Fibroblast of mammary gland (primary cell): Measurements from ENCODE around the gene SMYD3.
"Not testable (repeated sequence)": the region's sequence is repeated elsewhere in the genome, so short reads cannot be mapped to it uniquely, and the experiment has no call there.

Experiments used
- DNase-seq: peaks from one replicate; pipeline ENCODE4 v3.0.0-alpha.2; 2010; ENCODE audit warnings: low read depth
- H3K4me3 ChIP-seq: 2 replicates; pipeline ENCODE4 v1.5.1; 2011; ENCODE audit warnings: low read depth, mild to moderate bottlenecking, low read length, moderate library complexity; ENCODE audit not compliant: control insufficient read depth
- TF ChIP-seq, protein P1 (sequence below): conservative IDR thresholded peaks from 2 replicates; pipeline ENCODE4 v1.5.1; 2011; ENCODE audit warnings: low read depth, low read length, inconsistent platforms; ENCODE audit not compliant: control insufficient read depth, insufficient read depth

Gene SMYD3

DNA sequence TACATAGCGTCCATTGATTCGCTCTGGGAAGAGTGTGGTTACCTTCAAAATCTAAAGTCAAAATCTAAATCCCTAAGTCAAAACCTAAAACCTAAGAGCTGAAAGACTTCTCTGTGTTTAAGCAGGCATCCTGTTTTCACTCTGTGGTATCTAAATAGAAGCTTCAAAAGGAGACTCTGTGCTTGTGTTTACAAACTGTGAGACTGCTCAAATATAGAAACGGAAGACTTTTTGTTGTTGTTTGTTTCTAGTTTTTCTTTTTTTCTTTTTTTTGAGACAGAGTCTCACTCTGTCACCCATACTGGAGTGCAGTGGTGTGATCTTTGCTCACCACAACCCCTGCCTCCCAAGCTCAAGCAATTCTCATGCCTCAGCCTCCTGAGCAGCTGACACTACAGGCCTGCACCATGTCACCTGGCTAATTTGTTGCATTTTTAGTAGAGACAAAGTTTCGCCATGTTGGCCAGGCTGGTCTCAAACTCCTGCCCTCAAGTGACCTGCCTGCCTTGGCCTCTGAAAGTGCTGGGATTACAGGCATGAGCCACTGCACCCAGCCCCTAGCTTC is 425.9 kb downstream of the SMYD3 start:
- TF ChIP-seq, protein P1, sequence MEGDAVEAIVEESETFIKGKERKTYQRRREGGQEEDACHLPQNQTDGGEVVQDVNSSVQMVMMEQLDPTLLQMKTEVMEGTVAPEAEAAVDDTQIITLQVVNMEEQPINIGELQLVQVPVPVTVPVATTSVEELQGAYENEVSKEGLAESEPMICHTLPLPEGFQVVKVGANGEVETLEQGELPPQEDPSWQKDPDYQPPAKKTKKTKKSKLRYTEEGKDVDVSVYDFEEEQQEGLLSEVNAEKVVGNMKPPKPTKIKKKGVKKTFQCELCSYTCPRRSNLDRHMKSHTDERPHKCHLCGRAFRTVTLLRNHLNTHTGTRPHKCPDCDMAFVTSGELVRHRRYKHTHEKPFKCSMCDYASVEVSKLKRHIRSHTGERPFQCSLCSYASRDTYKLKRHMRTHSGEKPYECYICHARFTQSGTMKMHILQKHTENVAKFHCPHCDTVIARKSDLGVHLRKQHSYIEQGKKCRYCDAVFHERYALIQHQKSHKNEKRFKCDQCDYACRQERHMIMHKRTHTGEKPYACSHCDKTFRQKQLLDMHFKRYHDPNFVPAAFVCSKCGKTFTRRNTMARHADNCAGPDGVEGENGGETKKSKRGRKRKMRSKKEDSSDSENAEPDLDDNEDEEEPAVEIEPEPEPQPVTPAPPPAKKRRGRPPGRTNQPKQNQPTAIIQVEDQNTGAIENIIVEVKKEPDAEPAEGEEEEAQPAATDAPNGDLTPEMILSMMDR, result no peak
- H3K4me3 ChIP-seq, result no peak overlapping the region
- DNase-seq, result no peak

DNA sequence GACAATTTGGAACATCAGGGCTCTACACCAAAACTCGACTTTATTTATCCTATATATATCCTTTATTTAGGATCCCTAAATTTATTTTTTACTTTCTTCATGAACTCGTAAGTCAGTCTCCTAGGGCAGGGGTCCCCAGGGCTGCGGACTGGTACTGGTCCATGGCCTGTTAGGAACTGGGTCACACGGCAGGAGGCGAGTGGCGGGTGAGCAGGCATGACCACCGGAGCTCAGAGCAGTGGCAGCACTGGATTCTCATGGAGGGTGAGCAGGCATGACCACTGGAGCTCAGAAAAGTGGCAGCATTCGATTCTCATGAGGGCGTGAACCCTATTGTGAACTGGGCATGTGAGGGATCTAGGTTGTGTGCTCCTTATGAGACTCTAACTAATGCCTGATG is 427.0 kb downstream of the SMYD3 start:
- no peak for DNase-seq
- TF ChIP-seq, protein P1, result no peak
- no peak overlapping the region for H3K4me3 ChIP-seq

GRCh38 chr1:246078888-246079252 is 428.2 kb downstream of the SMYD3 start:
- TF ChIP-seq, protein P1, result no peak
- no peak for DNase-seq
- no peak overlapping the region for H3K4me3 ChIP-seq

DNA sequence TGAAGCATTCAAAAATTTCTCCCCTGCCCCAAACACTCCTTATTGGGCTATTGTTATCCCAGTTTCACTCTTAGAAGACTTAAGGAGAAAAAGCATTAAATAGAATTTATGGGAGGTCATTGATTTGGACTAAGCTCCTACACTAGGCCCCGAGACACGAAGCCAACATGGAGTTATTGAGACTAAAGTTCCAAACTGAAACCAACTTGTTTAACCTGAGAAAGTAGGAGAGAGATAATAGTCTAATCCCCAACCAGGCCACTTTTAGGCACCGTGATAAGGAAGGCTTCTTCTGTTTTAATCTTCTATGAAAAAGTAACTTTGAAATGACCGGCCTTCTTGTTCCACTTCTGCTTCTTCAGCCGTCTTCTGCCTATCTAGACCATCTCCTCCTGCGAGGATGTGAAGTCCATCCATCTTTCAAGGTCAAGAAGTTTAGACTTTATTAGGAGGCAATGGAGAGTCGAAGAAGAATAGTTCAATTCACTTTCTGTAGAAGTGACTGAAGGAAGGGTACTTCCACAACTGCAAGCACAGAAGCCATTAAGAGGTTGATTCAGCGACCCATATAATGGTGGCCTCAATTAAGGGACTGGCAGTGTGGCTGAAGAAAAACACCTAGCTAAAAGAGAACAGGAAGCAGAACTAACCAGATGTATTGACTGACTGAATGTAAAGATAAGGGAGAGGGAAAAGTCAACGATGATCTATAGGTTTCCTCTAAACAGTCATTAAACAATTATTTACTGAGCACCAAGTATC is 428.8 kb downstream of the SMYD3 start:
- TF ChIP-seq, protein P1, result no peak
- DNase-seq, result no peak
- H3K4me3 ChIP-seq, result no peak overlapping the region

- no peak for DNase-seq
- TF ChIP-seq, protein P1, result no peak
- no peak overlapping the region for H3K4me3 ChIP-seq
These were observed 429.6 kb downstream of the SMYD3 start for GRCh38 chr1:246077476-246077875.

GRCh38 chr1:246074421-246074820 is 432.7 kb downstream of the SMYD3 start:
- H3K4me3 ChIP-seq, result no peak overlapping the region
- TF ChIP-seq, protein P1, result no peak
- DNase-seq, result no peak

- no peak overlapping the region for H3K4me3 ChIP-seq
- no peak for DNase-seq
- TF ChIP-seq, protein P1, result no peak
These were observed 434.6 kb downstream of the SMYD3 start for GRCh38 chr1:246072456-246072955.

- not testable (repeated sequence) for DNase-seq, H3K4me3 ChIP-seq
These were observed 435.1 kb downstream of the SMYD3 start for GRCh38 chr1:246071981-246072380.

DNA sequence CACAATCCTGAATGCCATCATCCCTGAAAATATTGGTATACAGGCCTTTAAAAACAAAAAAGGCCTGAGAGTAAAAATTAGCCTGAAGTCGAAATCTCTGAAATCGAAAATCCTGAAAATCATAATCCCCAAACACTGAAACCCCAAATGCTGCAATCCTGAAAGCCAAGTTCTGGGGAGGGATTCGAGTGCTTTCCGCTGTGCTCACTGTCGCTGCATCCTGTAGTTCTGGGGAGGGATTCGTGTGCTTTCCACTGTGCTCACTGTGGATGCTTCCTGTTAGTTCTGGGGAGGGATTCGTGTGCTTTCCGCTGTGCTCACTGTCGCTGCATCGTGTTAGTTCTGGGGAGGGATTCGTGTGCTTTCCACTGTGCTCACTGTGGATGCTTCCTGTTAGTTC is 435.5 kb downstream of the SMYD3 start:
- H3K4me3 ChIP-seq, result not testable (repeated sequence)

More for the DNA sequence above, 435.5 kb downstream of the SMYD3 start:
- DNase-seq, result not testable (repeated sequence)
